HepG2 (cell line): Measurements from ENCODE around the gene WDR86. TPM values are rescaled to one million over a fixed set of nuclear protein-coding genes. Genes with fewer than 3 reads are reported as not detected.

Experiments
- BATF2 ChIP-seq: sonication (generic); formaldehyde crosslinking; IDR thresholded peaks from 2 replicates; pipeline ENCODE4 v1.8.0; 2022; ENCODE audit warnings: mild to moderate bottlenecking, missing genetic modification reagents, moderate library complexity
- EEA1 ChIP-seq: sonication (generic); formaldehyde crosslinking; IDR thresholded peaks from 2 replicates; pipeline ENCODE4 v1.5.1; 2020; ENCODE audit warnings: mild to moderate bottlenecking, missing genetic modification reagents, borderline replicate concordance
- FOXC1 ChIP-seq: sonication (generic); formaldehyde crosslinking; IDR thresholded peaks from 2 replicates; pipeline ENCODE4 v1.8.0; 2022; ENCODE audit warnings: mild to moderate bottlenecking, missing genetic modification reagents, borderline replicate concordance
- GMEB1 ChIP-seq: sonication (generic); formaldehyde crosslinking; IDR thresholded peaks from 2 replicates; pipeline ENCODE4 v1.5.1; 2020; ENCODE audit warnings: missing genetic modification reagents, mild to moderate bottlenecking, borderline replicate concordance
- GRHL1 ChIP-seq: sonication (generic); formaldehyde crosslinking; conservative IDR thresholded peaks from 2 replicates; pipeline ENCODE4 v1.8.0; 2022; ENCODE audit warnings: missing genetic modification reagents
- HNRNPUL1 ChIP-seq: fragments of 200-400 bp; formaldehyde crosslinking; IDR thresholded peaks from 2 replicates; pipeline ENCODE4 v1.6.1; 2017; ENCODE audit warnings: low read depth, mild to moderate bottlenecking, low read length, moderate library complexity
- KDM2A ChIP-seq: sonication (generic); formaldehyde crosslinking; IDR thresholded peaks from 2 replicates; pipeline ENCODE4 v1.4.0; 2020; ENCODE audit warnings: low read depth, missing genetic modification reagents, borderline replicate concordance
- KDM5A ChIP-seq: fragments of 200-600 bp; sonication (generic); IDR thresholded peaks from 2 replicates; pipeline ENCODE4 v1.7.0; 2018; ENCODE audit warnings: antibody characterized with exemption, mild to moderate bottlenecking, low read length, borderline replicate concordance
- NFRKB ChIP-seq: fragments of 450-650 bp; IDR thresholded peaks from 2 replicates; pipeline ENCODE4 v1.6.1; 2017
- PAX8 ChIP-seq: sonication (generic); formaldehyde crosslinking; IDR thresholded peaks from 2 replicates; pipeline ENCODE4 v1.8.0; 2022; ENCODE audit warnings: mild to moderate bottlenecking, missing genetic modification reagents, borderline replicate concordance
- RBM22 ChIP-seq: fragments of 200-400 bp; formaldehyde crosslinking; optimal IDR thresholded peaks from 2 replicates; pipeline ENCODE3; 2017; ENCODE audit warnings: mild to moderate bottlenecking, low read length, moderate library complexity
- TAF15 ChIP-seq: fragments of 200-400 bp; formaldehyde crosslinking; IDR thresholded peaks from one replicate; pipeline ENCODE4 v1.6.1; 2018; ENCODE audit warnings: mild to moderate bottlenecking, low read depth, low read length; ENCODE audit not compliant: poor library complexity, severe bottlenecking
- TRAFD1 ChIP-seq: sonication (generic); formaldehyde crosslinking; IDR thresholded peaks from 2 replicates; pipeline ENCODE4 v1.5.1; 2020; ENCODE audit warnings: missing genetic modification reagents, mild to moderate bottlenecking, borderline replicate concordance
- ZBTB46 ChIP-seq: sonication (generic); formaldehyde crosslinking; IDR thresholded peaks from 2 replicates; pipeline ENCODE4 v1.4.0; 2020; ENCODE audit warnings: mild to moderate bottlenecking, missing genetic modification reagents, borderline replicate concordance
- ZNF136 ChIP-seq: sonication (generic); formaldehyde crosslinking; IDR thresholded peaks from 2 replicates; pipeline ENCODE4 v1.8.1; 2022; ENCODE audit warnings: low read depth, mild to moderate bottlenecking, moderate library complexity, missing genetic modification reagents
- ZNF382 ChIP-seq: sonication (generic); formaldehyde crosslinking; IDR thresholded peaks from 2 replicates; pipeline ENCODE4 v1.5.0; 2020; ENCODE audit warnings: missing genetic modification reagents, mild to moderate bottlenecking, borderline replicate concordance
- ZNF468 ChIP-seq: sonication (generic); formaldehyde crosslinking; IDR thresholded peaks from 2 replicates; pipeline ENCODE4 v1.8.0; 2022; ENCODE audit warnings: mild to moderate bottlenecking, moderate library complexity, missing genetic modification reagents
- ZNF558 ChIP-seq: sonication (generic); formaldehyde crosslinking; IDR thresholded peaks from 2 replicates; pipeline ENCODE4 v1.9.0; 2022; ENCODE audit warnings: mild to moderate bottlenecking, missing genetic modification reagents, borderline replicate concordance
- ZNF75D ChIP-seq: sonication (generic); formaldehyde crosslinking; IDR thresholded peaks from 2 replicates; pipeline ENCODE4 v1.8.1; 2023; ENCODE audit warnings: missing genetic modification reagents, mild to moderate bottlenecking, borderline replicate concordance
- ZNF792 ChIP-seq: IDR thresholded peaks from 2 replicates; pipeline ENCODE4 v1.6.1; 2016
- ZNF839 ChIP-seq: sonication (generic); formaldehyde crosslinking; IDR thresholded peaks from 2 replicates; pipeline ENCODE4 v1.4.0; 2020; ENCODE audit warnings: missing genetic modification reagents, mild to moderate bottlenecking, borderline replicate concordance
- polyA plus RNA-seq, 8 experiments: library from polyadenylated mRNA; depleted of rRNA in 3 of 8; stranded (reverse) in 7 of 8; unstranded in 1 of 8; fragments of >200 nt; fragmentation: Illumina TruSeq in 4 of 8; extraction: Trizol in 4 of 8; gene quantifications; 2 replicates each; pipeline versions ENCODE4 v1.2.1 to v1.2.3, GENCODE V29; 2011 to 2016; ENCODE audit warnings: low read depth in 4 of 8, missing spikeins in 1 of 8, mixed read lengths in 1 of 8; ENCODE audit not compliant: insufficient read depth in 1 of 8
- total RNA-seq, 5 experiments: library from RNA; depleted of rRNA; stranded (reverse); fragments of >200 nt; fragmentation: Illumina TruSeq; extraction: Trizol; gene quantifications; 2 replicates each; pipeline ENCODE4 v1.2.3, GENCODE V29; 2016; ENCODE audit warnings: low read depth in 1 of 5

WDR86 gene
- total and polyA plus RNA-seq, 2 of the 13 experiments (the other 11 are each of a cell fraction or from before 2014, with no cell fraction given): 0.11 to 2.9 TPM

- TF ChIP-seq ZBTB46 (CRISPR knock-in tag) (no peak), ZNF792 (CRISPR knock-in tag) (no peak), FOXC1 (CRISPR knock-in tag) (peak; percentile 69; the same call in 1 of the 2 replicates), ZNF75D (CRISPR knock-in tag) (no peak), ZNF136 (CRISPR knock-in tag) (no peak), HNRNPUL1 (no peak), KDM2A (CRISPR knock-in tag) (peak; percentile 71; the same call in 1 of the 2 replicates), ZNF558 (CRISPR knock-in tag) (no peak; the same call in 1 of the 2 replicates), GRHL1 (CRISPR knock-in tag) (no peak), ZNF468 (no peak), GMEB1 (CRISPR knock-in tag) (peak; percentile 87), KDM5A (0 out of 2 replicates have a peak, but pooled peaks have one; percentile 60), ZNF839 (CRISPR knock-in tag) (no peak), BATF2 (no peak), TRAFD1 (CRISPR knock-in tag) (no peak), TAF15 (no peak), RBM22 (no peak), NFRKB (no peak), EEA1 (peak; percentile 85; the same call in 1 of the 2 replicates), PAX8 (no peak), ZNF382 (CRISPR knock-in tag) (no peak)
Observed at GRCh38 chr7:151341357-151342101, 68.3 kb downstream of the WDR86 start, which contains the start of gene NUB1 (continued).
